H1 (cell line): Measurements from ENCODE around the gene TRIM31. TPM values are rescaled to one million over a fixed set of nuclear protein-coding genes. Genes with fewer than 3 reads are reported as not detected.

Source experiments
- CTCF ChIA-PET: fragments of 300-600 bp; sonication (Branson Sonifier 250); formaldehyde crosslinking; loops from one replicate; lab custom pipeline; 2021; ENCODE audit not compliant: partially characterized antibody; lab: Charles Lee
- POLR2A ChIA-PET: fragments of 300-600 bp; sonication (Branson Sonifier 250); formaldehyde crosslinking; loops from one replicate; lab custom pipeline; 2021; ENCODE audit warnings: inconsistent platforms; ENCODE audit not compliant: partially characterized antibody; lab: Charles Lee
- DNase-seq, 2 experiments: peaks; one replicate each; pipeline versions ENCODE4 v3.0.0 to v3.0.0-alpha.2; 2010 to 2022; ENCODE audit warnings: low spot score in 2 of 2, low read depth in 1 of 2, mixed read lengths in 1 of 2
- FAIRE-seq: peaks from 2 replicates; lab custom pipeline; 2011; peaks lifted over from hg19 to GRCh38; lab: Jason Lieb, UNC
- H2AFZ ChIP-seq: 2 replicates; pipeline ENCODE4 v1.8.1; 2012; ENCODE audit warnings: low read length, inconsistent platforms
- H2AK5ac ChIP-seq: 2 replicates; pipeline ENCODE4 v1.6.1; 2013; ENCODE audit warnings: low read depth, low read length
- H2BK120ac ChIP-seq: replicated peaks from 2 replicates; pipeline ENCODE3; 2013; ENCODE audit warnings: low read depth, low read length, inconsistent platforms
- H2BK12ac ChIP-seq: 2 replicates; pipeline ENCODE4 v1.6.1; 2013; ENCODE audit warnings: low read depth, low read length
- H2BK15ac ChIP-seq: 2 replicates; pipeline ENCODE4 v1.6.1; 2013; ENCODE audit warnings: low read length
- H2BK20ac ChIP-seq: 2 replicates; pipeline ENCODE4 v1.6.1; 2013; ENCODE audit warnings: low read length
- H2BK5ac ChIP-seq: 2 replicates; pipeline ENCODE4 v1.6.1; 2013; ENCODE audit warnings: low read depth, low read length
- H3K14ac ChIP-seq: 2 replicates; pipeline ENCODE4 v1.6.1; 2013; ENCODE audit warnings: inconsistent platforms; ENCODE audit not compliant: insufficient read length
- H3K18ac ChIP-seq: 2 replicates; pipeline ENCODE4 v1.6.1; 2013; ENCODE audit warnings: low read length; ENCODE audit errors: extremely low read depth
- H3K23ac ChIP-seq: 2 replicates; pipeline ENCODE4 v1.6.1; 2013; ENCODE audit warnings: inconsistent platforms; ENCODE audit not compliant: insufficient read length
- H3K23me2 ChIP-seq: 2 replicates; pipeline ENCODE4 v1.6.1; 2013; ENCODE audit warnings: low read depth, low read length
- H3K27ac ChIP-seq: 2 replicates; pipeline ENCODE4 v1.6.1; 2011; ENCODE audit warnings: low read depth, low read length, inconsistent platforms
- H3K27me3 ChIP-seq, 4 experiments: replicated peaks in 1 of 4; 1 replicate in 1 of 4; 2 replicates in 3 of 4; pipeline versions ENCODE4 v1.6.1 to v1.8.1; 2011 to 2013; ENCODE audit warnings: low read length in 3 of 4, mild to moderate bottlenecking in 3 of 4, inconsistent platforms in 2 of 4, mixed read lengths in 2 of 4, moderate library complexity in 1 of 4; ENCODE audit not compliant: control insufficient read depth in 3 of 4, insufficient read depth in 3 of 4; ENCODE audit errors: extremely low read depth in 1 of 4
- H3K36me3 ChIP-seq, 4 experiments: 2 replicates each; pipeline versions ENCODE4 v1.6.1 to v1.8.1; 2011 to 2013; ENCODE audit warnings: mild to moderate bottlenecking in 4 of 4, low read length in 3 of 4, moderate library complexity in 2 of 4, control low read depth in 1 of 4, inconsistent platforms in 1 of 4; ENCODE audit not compliant: insufficient read depth in 4 of 4, control insufficient read depth in 2 of 4
- H3K4ac ChIP-seq: replicated peaks from 2 replicates; pipeline ENCODE3; 2013; ENCODE audit warnings: low read length, low read depth, mixed read lengths, inconsistent platforms; ENCODE audit not compliant: insufficient read length
- H3K4me1 ChIP-seq, 4 experiments: replicated peaks in 1 of 4; 1 replicate in 1 of 4; 2 replicates in 3 of 4; pipeline versions ENCODE4 v1.6.1 to v1.8.1; 2011 to 2013; ENCODE audit warnings: low read length in 3 of 4, inconsistent platforms in 2 of 4, mixed read lengths in 1 of 4; ENCODE audit not compliant: insufficient read depth in 4 of 4, control insufficient read depth in 3 of 4
- H3K4me2 ChIP-seq, 2 experiments: 2 replicates each; pipeline versions ENCODE4 v1.6.1 to v1.8.1; 2011 to 2013; ENCODE audit warnings: low read depth in 2 of 2, low read length in 2 of 2, control low read depth in 1 of 2, inconsistent platforms in 1 of 2, mild to moderate bottlenecking in 1 of 2; ENCODE audit not compliant: insufficient read depth in 1 of 2
- H3K4me3 ChIP-seq, 4 experiments: fragments of 200-600, 300-600 bp in 1 of 4; sonication (generic), shearing (Covaris generic), sonication (Bioruptor Twin) in 1 of 4; 2 replicates each; pipeline versions ENCODE4 v1.5.1 to v1.8.1; 2011 to 2016; ENCODE audit warnings: low read length in 4 of 4, low read depth in 3 of 4, control low read depth in 2 of 4, inconsistent platforms in 2 of 4, mild to moderate bottlenecking in 2 of 4, mixed read lengths in 1 of 4, moderate library complexity in 1 of 4; ENCODE audit not compliant: insufficient read depth in 2 of 4; ENCODE audit errors: extremely low read depth in 1 of 4
- H3K56ac ChIP-seq: replicated peaks from 2 replicates; pipeline ENCODE3; 2013; ENCODE audit warnings: low read depth, mild to moderate bottlenecking, mixed read lengths, low read length, inconsistent platforms; ENCODE audit not compliant: insufficient read length
- H3K79me1 ChIP-seq: 2 replicates; pipeline ENCODE4 v1.6.1; 2013; ENCODE audit warnings: low read depth, low read length, control low read depth
- H3K79me2 ChIP-seq, 2 experiments: 2 replicates each; pipeline versions ENCODE4 v1.6.1 to v1.8.1; 2012 to 2013; ENCODE audit warnings: low read length in 2 of 2, mild to moderate bottlenecking in 2 of 2, inconsistent platforms in 1 of 2; ENCODE audit not compliant: insufficient read depth in 2 of 2, control insufficient read depth in 1 of 2
- H3K9ac ChIP-seq, 4 experiments: replicated peaks in 1 of 4; 1 replicate in 1 of 4; 2 replicates in 3 of 4; pipeline versions ENCODE4 v1.6.1 to v1.8.1; 2011 to 2013; ENCODE audit warnings: low read depth in 3 of 4, low read length in 3 of 4, control low read depth in 2 of 4, mild to moderate bottlenecking in 2 of 4, moderate library complexity in 2 of 4, inconsistent platforms in 1 of 4; ENCODE audit errors: extremely low read depth in 1 of 4
- H3K9me3 ChIP-seq, 2 experiments: 2 replicates each; pipeline versions ENCODE4 v1.6.1 to v1.8.1; 2012 to 2013; ENCODE audit warnings: mild to moderate bottlenecking in 2 of 2, moderate library complexity in 2 of 2, control low read depth in 1 of 2, inconsistent platforms in 1 of 2, low read depth in 1 of 2, low read length in 1 of 2, mixed read lengths in 1 of 2; ENCODE audit not compliant: insufficient read depth in 2 of 2
- H4K20me1 ChIP-seq, 2 experiments: replicated peaks in 1 of 2; 2 replicates each; pipeline versions ENCODE3 to v1.8.1; 2011 to 2013; ENCODE audit warnings: inconsistent platforms in 2 of 2, low read length in 2 of 2, mild to moderate bottlenecking in 1 of 2; ENCODE audit not compliant: insufficient read depth in 2 of 2, control insufficient read depth in 1 of 2
- H4K5ac ChIP-seq: 2 replicates; pipeline ENCODE4 v1.6.1; 2013; ENCODE audit warnings: low read length, low read depth, mixed read lengths, inconsistent platforms; ENCODE audit not compliant: insufficient read length
- H4K8ac ChIP-seq: 2 replicates; pipeline ENCODE4 v1.8.0; 2013; ENCODE audit warnings: mild to moderate bottlenecking, moderate library complexity, low read length, inconsistent platforms; ENCODE audit not compliant: insufficient read depth; ENCODE audit errors: extremely low read depth
- H4K91ac ChIP-seq: replicated peaks from 2 replicates; pipeline ENCODE3; 2013; ENCODE audit warnings: low read length, mixed read lengths, inconsistent platforms; ENCODE audit not compliant: insufficient read length
- CEBPB ChIP-seq: IDR thresholded peaks from 2 replicates; pipeline ENCODE4 v1.6.1; 2012; ENCODE audit warnings: low read depth, low read length
- EGR1 ChIP-seq: IDR thresholded peaks from 2 replicates; pipeline ENCODE4 v1.6.1; 2011; ENCODE audit warnings: low read depth, low read length, borderline replicate concordance
- EP300 ChIP-seq, 2 experiments: IDR thresholded peaks; 1 replicate in 1 of 2; 2 replicates in 1 of 2; pipeline ENCODE4 v1.6.1; 2011 to 2012; ENCODE audit warnings: low read depth in 2 of 2, low read length in 2 of 2, mild to moderate bottlenecking in 2 of 2, borderline replicate concordance in 1 of 2, inconsistent platforms in 1 of 2, moderate library complexity in 1 of 2
- HDAC6 ChIP-seq: IDR thresholded peaks from one replicate; pipeline ENCODE4 v1.7.1; 2012; ENCODE audit warnings: low read depth, mild to moderate bottlenecking, inconsistent platforms, low read length, moderate library complexity
- RAD21 ChIP-seq, 2 experiments: IDR thresholded peaks in 1 of 2; conservative IDR thresholded peaks in 1 of 2; 2 replicates each; pipeline ENCODE4 v1.6.1; 2011; ENCODE audit warnings: low read depth in 2 of 2, low read length in 2 of 2, improper control_type of control experiment in 1 of 2, inconsistent platforms in 1 of 2, mild to moderate bottlenecking in 1 of 2, moderate library complexity in 1 of 2
- TCF12 ChIP-seq: IDR thresholded peaks from 2 replicates; pipeline ENCODE4 v1.6.1; 2011; ENCODE audit warnings: low read depth, mild to moderate bottlenecking, low read length
- TEAD4 ChIP-seq: IDR thresholded peaks from 2 replicates; pipeline ENCODE4 v1.6.1; 2012; ENCODE audit warnings: low read depth, low read length, inconsistent platforms, mixed read lengths
- WGBS, 2 experiments: shearing (Covaris generic) in 1 of 2; methylation state at CpG; one replicate each; pipeline versions ENCODE4 v1.1.6 to v1.1.7; 2013 to 2015; ENCODE audit warnings: low lambda C conversion rate in 2 of 2, mixed read lengths in 2 of 2, inconsistent platforms in 1 of 2, low coverage in 1 of 2, missing lambda C conversion rate in 1 of 2; ENCODE audit not compliant: insufficient replicate concordance in 2 of 2, insufficient coverage in 1 of 2, insufficient read length in 1 of 2; ENCODE audit errors: extremely low coverage in 1 of 2, missing lambda C conversion rate in 1 of 2; 5-methylcytosine and 5-hydroxymethylcytosine counted together
- polyA plus RNA-seq, 7 experiments: library from polyadenylated mRNA; depleted of rRNA in 3 of 7; stranded (reverse) in 5 of 7; unstranded in 2 of 7; fragments of >200 nt in 5 of 7; fragments of 200-250 nt in 2 of 7; gene quantifications; 1 replicate in 5 of 7; 2 replicates in 1 of 7; 4 replicates in 1 of 7; pipeline versions ENCODE4 v1.2.1 to v1.2.3, GENCODE V29; 2011 to 2013; ENCODE audit warnings: missing spikeins in 2 of 7, mixed read lengths in 2 of 7
- total RNA-seq: library from RNA; stranded (reverse); fragmentation: NEBNext Ultra II Directional; extraction: Animal tissue kit (Norgen Biotek cat#: 25700); gene quantifications from 2 replicates; pipeline ENCODE4 v1.2.1, GENCODE V29; 2021

TRIM31 gene
- total and polyA plus RNA-seq, 2 of the 8 experiments (the other 6 are each of a cell fraction or from before 2014, with no cell fraction given): not detected

DNA sequence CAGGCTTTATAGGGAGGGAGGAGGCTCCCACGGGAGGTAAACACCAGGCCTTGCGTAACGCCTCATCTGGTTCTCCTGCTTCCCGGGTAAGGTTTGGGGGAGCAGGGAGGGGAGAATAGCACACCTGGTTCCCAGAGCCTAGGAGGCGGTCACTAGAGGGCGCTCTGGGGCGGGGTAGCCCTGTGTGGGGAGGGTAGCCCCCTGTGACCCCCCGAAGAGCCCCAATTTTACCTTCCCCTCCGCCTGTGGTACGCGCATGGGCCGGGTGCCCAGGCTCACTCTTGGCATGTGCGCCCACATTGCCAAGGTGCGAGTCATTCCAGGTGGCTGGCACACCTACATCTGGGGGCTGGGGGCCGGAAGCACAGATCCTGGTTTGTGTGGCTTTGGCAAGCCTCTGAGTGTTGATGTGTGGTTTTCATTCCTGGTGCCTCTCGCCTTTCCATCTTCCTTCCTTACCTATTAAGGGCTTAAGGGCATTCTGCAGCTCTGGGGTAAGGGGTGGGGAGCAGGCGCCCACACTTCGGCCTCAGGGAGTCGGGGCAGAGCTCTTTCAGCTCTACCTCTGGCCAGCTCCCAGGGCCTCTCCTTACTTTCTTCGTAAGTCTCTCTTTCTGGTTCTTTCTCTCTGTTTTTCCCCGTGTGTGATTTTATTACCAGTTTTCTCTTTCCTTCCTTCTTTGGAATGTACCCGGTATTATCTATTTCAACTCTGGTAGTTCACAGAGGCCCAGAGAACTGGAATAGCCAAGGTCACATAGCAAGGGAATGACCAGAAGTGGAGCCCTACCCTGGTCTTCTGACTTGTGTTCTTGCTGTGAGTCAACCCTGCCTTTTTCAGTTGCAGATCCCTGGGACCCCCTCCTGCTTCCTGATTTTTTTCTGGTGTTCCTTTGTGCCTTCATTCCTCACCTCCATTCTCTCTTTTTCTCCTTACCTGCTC lies 36.8 kb downstream of the TRIM31 start:
- peak overlapping the region; percentile 52 to 82 (median 72) for H3K4me3 ChIP-seq
- no peak overlapping the region for H4K8ac ChIP-seq
- no peaks in the 10 kb centered on the region for H3K79me2 ChIP-seq
- peak overlapping the region; percentile 80 to 98 for H3K4me2 ChIP-seq
- peak overlapping the region; percentile 94 for H2AFZ ChIP-seq
- no peak overlapping the region for H3K4ac ChIP-seq
- no peak overlapping the region for H3K56ac ChIP-seq
- peaks cover 6 to 27% (median 13%) of the 10 kb centered on the region in 4 experiments; a peak in 6 of 7 replicates for H3K4me1 ChIP-seq
- no peaks in the 10 kb centered on the region for H3K9me3 ChIP-seq
- DNase-seq: peak in 1 of 2 experiments; percentile 91
- CTCF ChIA-PET: interaction anchor here (0.7 to 3.3 kb wide), 12 partner anchors 14 to 101 kb away, joined by 3 to 14 read pairs (median 4); partner anchors contain the start of gene POLR1H
- no peak overlapping the region for H3K27ac ChIP-seq
- no peak overlapping the region for H2BK120ac ChIP-seq
- POLR2A ChIA-PET: interaction anchor here (0.7 to 2.2 kb wide), 2 partner anchors 15 to 50 kb away, joined by 3 to 12 read pairs; partner anchors contain the start of gene POLR1H
- 26% methylated on average over 21 of the region's 22 CpGs; no CpG with 5 or more reads in 1 of the 2 experiments for WGBS, 2 experiments
- no peak overlapping the region for H2BK5ac ChIP-seq
- no peak overlapping the region for H2BK12ac ChIP-seq
- H3K14ac ChIP-seq: no peak overlapping the region
- no peaks in the 10 kb centered on the region for H3K79me1 ChIP-seq
- peaks cover 23% of the 10 kb centered on the region for H3K23me2 ChIP-seq
- no peak overlapping the region; the same call in 1 of the 2 replicates for H3K18ac ChIP-seq
- H3K23ac ChIP-seq: no peak overlapping the region
- H2BK15ac ChIP-seq: peak overlapping the region; percentile 36; the same call in 1 of the 2 replicates
- H3K9ac ChIP-seq: no peak overlapping the region
- peaks cover 39 to 63% (median 52%) of the 10 kb centered on the region in 4 experiments for H3K27me3 ChIP-seq
- no peak overlapping the region for H4K5ac ChIP-seq
- no peak overlapping the region for H2BK20ac ChIP-seq
- no peaks in the 10 kb centered on the region for H3K36me3 ChIP-seq
- no peak overlapping the region for H2AK5ac ChIP-seq
- no peak for FAIRE-seq
- no peaks in the 10 kb centered on the region for H4K20me1 ChIP-seq
- H4K91ac ChIP-seq: no peak overlapping the region
- TF ChIP-seq TEAD4 (no peak), EGR1 (no peak), HDAC6 (no peak), CEBPB (peak; percentile 90), RAD21 (IDR thresholded peaks at IDR 0.05 in 1 of 2, conservative IDR thresholded peaks at IDR 0.05 in 1 of 2; ENCODE audit: low read depth in 2 of 2, low read length in 2 of 2) (peak; percentile 36 to 47; a peak in 3 of 4 replicates), EP300 (IDR thresholded peaks at IDR 0.05; ENCODE audit: borderline replicate concordance in 1 of 2, low read depth in 2 of 2, low read length in 2 of 2) (no peak), TCF12 (peak; percentile 53; the same call in 1 of the 2 replicates)
